Measurements from ENCODE around the gene TRPT1. TPM values are rescaled to one million over a fixed set of nuclear protein-coding genes. Genes with fewer than 3 reads are reported as not detected.

Gene TRPT1
- total and polyA plus RNA-seq, 9 of the 15 experiments (the other 6 are each of a cell fraction or from before 2014, with no cell fraction given): 4.6 to 41.7 (median 23.1) TPM

- TF ChIP-seq PRDM10 (IDR thresholded peaks at IDR 0.05; ENCODE audit: partially characterized antibody) (peak; percentile 10), ZBTB1 (CRISPR knock-in tag; IDR thresholded peaks at IDR 0.05; ENCODE audit: borderline replicate concordance, low read depth) (no peak; the same call in 1 of the 2 replicates), TSHZ1 (CRISPR knock-in tag; IDR thresholded peaks at IDR 0.05) (no peak), ARHGAP35 (IDR thresholded peaks at IDR 0.05; ENCODE audit: partially characterized antibody) (no peak), ZSCAN29 (IDR thresholded peaks at IDR 0.05) (0 out of 2 replicates have a peak, but pooled peaks have one; percentile 16), MAZ (CRISPR knock-in tag; conservative IDR thresholded peaks at IDR 0.05 in 1 of 2, IDR thresholded peaks at IDR 0.05 in 1 of 2) (peak; percentile 80 to 86), ESRRB (CRISPR knock-in tag; IDR thresholded peaks at IDR 0.05; ENCODE audit: borderline replicate concordance) (no peak), MBD2 (IDR thresholded peaks at IDR 0.05; ENCODE audit: borderline replicate concordance, low read depth) (peak; percentile 92), SIRT6 (IDR thresholded peaks at IDR 0.05; ENCODE audit: low read depth, low read length) (no peak), ZC3H11A (IDR thresholded peaks at IDR 0.05; ENCODE audit: low read depth, low read length) (peak; percentile 15; the same call in 1 of the 2 replicates), ZHX1 (conservative IDR thresholded peaks at IDR 0.05; ENCODE audit: low read length) (0 out of 2 replicates have a peak, but pooled peaks have one; percentile 12), ZNF263 (CRISPR knock-in tag; IDR thresholded peaks at IDR 0.05; ENCODE audit: borderline replicate concordance) (no peak), MED1 (CRISPR knock-in tag; IDR thresholded peaks at IDR 0.05; ENCODE audit: borderline replicate concordance) (no peak), KLF6 (CRISPR knock-in tag; IDR thresholded peaks at IDR 0.05; ENCODE audit: borderline replicate concordance) (no peak)
Observed at GRCh38 chr11:64269540-64270220, 43.7 kb upstream of the TRPT1 start (continued).
